ENCODE measurements around the gene GSN.

DNA sequence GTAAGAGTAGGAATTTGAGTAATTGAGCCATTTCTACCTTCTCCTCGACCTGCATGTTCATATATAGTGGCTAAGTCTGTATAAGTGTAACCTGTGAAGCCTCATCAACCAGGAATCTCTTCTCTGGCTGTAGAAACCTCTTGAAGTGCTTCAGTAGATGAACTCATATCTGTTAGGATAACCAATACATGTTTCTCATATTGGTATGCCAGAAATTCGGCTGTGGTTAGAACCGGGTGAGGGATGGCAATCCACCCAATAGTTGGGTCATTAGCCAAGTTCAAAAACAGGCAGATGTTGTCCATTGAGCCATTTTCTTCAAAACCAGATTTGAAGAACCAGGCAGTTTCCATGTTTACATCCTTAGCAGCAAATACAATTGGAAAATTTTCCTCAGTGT lies 28.9 kb upstream of the GSN start:
- TF ChIP-seq EZH2 (IDR thresholded peaks at IDR 0.05) (no peak), POLR2AphosphoS5 (IDR thresholded peaks at IDR 0.05; ENCODE audit: borderline replicate concordance, low read depth, low read length) (no peak), FOXP2 (optimal IDR thresholded peaks at IDR 0.05; ENCODE audit: control extremely low read depth, extremely low read length, insufficient read depth) (no peak)
